Tibial nerve (tissue), 4 donors: Measurements from ENCODE around the gene ZNF467. TPM values are rescaled to one million over a fixed set of nuclear protein-coding genes. Genes with fewer than 3 reads are reported as not detected.

ENCODE experiments used
- DNase-seq, 2 donors: peaks; one replicate each; pipeline ENCODE4 v3.0.0-alpha.2; 2019; ENCODE audit warnings: low spot score in 2 of 2
- H3K27ac ChIP-seq, 4 donors: fragments of 200-600 bp; sonication (generic) in 3 of 4; one replicate each; pipeline ENCODE4 v1.5.1; 2017 to 2019; ENCODE audit warnings: mild to moderate bottlenecking in 1 of 4
- H3K27me3 ChIP-seq, 2 donors: fragments of 200-600 bp; sonication (generic) in 1 of 2; one replicate each; pipeline versions ENCODE4 v1.5.1 to v1.6.0; 2017 to 2019
- H3K36me3 ChIP-seq, 3 donors: fragments of 200-600 bp; sonication (generic); one replicate each; pipeline ENCODE4 v1.5.1; 2018 to 2019
- H3K4me1 ChIP-seq, 4 donors: fragments of 200-600 bp; sonication (generic) in 3 of 4; one replicate each; pipeline ENCODE4 v1.5.1; 2017 to 2019
- H3K4me3 ChIP-seq, 4 donors: fragments of 200-600 bp; sonication (generic) in 3 of 4; one replicate each; pipeline ENCODE4 v1.5.1; 2017 to 2019; ENCODE audit warnings: mild to moderate bottlenecking in 1 of 4, moderate library complexity in 1 of 4
- H3K9me3 ChIP-seq, 4 donors: fragments of 200-600 bp; sonication (generic) in 3 of 4; one replicate each; pipeline ENCODE4 v1.5.1; 2017 to 2019
- EP300 ChIP-seq, 2 donors: sonication (generic); formaldehyde crosslinking; IDR thresholded peaks; one replicate each; pipeline ENCODE4 v1.6.1; 2017; ENCODE audit warnings: antibody characterized with exemption in 2 of 2, mild to moderate bottlenecking in 1 of 2
- POLR2A ChIP-seq, 2 donors: fragments of 450-650 bp; IDR thresholded peaks; one replicate each; pipeline ENCODE4 v1.6.1; 2017; ENCODE audit warnings: antibody characterized with exemption in 2 of 2, mild to moderate bottlenecking in 2 of 2, moderate library complexity in 2 of 2
- WGBS, 2 donors: methylation state at CpG; one replicate each; pipeline ENCODE4 v1.1.5; 2018; 5-methylcytosine and 5-hydroxymethylcytosine counted together
- total RNA-seq, 4 donors: library from RNA; depleted of rRNA; stranded (reverse); fragments of >200 nt; gene quantifications; one replicate each; pipeline ENCODE4 v1.1.0, GENCODE V29; 2016
- TF ChIP-seq, protein P1 (sequence below), 5 experiments: fragments of 200-600 bp in 3 of 5; fragments of 450-650 bp in 2 of 5; sonication (generic) in 3 of 5; IDR thresholded peaks; one replicate each; pipeline ENCODE4 v1.5.1; 2016 to 2019; ENCODE audit warnings: antibody characterized with exemption in 5 of 5, mild to moderate bottlenecking in 3 of 5, moderate library complexity in 2 of 5

Gene ZNF467
- total RNA-seq, 4 donors from 2014 or later = 3.3 to 15.9 (median 5.5) TPM

- Histone ChIP-seq H3K4me1 (peaks cover 0 to 23% (median 0%) of the 10 kb centered on the region in 4 donors), H3K36me3 (no peaks in the 10 kb centered on the region), H3K27me3 (peaks cover 0 to 36% of the 10 kb centered on the region in 2 donors), H3K4me3 (no peak overlapping the region), H3K27ac (no peak overlapping the region), H3K9me3 (no peaks in the 10 kb centered on the region)
- DNase-seq = no peak
- 53 to 72% methylated on average over 22 to 30 of the region's 35 CpGs for WGBS, 2 donors
- no peak for TF ChIP-seq EP300 (IDR thresholded peaks at IDR 0.05)
- TF ChIP-seq, protein P1, sequence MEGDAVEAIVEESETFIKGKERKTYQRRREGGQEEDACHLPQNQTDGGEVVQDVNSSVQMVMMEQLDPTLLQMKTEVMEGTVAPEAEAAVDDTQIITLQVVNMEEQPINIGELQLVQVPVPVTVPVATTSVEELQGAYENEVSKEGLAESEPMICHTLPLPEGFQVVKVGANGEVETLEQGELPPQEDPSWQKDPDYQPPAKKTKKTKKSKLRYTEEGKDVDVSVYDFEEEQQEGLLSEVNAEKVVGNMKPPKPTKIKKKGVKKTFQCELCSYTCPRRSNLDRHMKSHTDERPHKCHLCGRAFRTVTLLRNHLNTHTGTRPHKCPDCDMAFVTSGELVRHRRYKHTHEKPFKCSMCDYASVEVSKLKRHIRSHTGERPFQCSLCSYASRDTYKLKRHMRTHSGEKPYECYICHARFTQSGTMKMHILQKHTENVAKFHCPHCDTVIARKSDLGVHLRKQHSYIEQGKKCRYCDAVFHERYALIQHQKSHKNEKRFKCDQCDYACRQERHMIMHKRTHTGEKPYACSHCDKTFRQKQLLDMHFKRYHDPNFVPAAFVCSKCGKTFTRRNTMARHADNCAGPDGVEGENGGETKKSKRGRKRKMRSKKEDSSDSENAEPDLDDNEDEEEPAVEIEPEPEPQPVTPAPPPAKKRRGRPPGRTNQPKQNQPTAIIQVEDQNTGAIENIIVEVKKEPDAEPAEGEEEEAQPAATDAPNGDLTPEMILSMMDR (IDR thresholded peaks at IDR 0.05) = peak in 1 of 5 experiments; percentile 12
- no peak for TF ChIP-seq POLR2A (IDR thresholded peaks at IDR 0.05)
Observed at GRCh38 chr7:149787428-149788299, 14.3 kb upstream of the ZNF467 start.

DNA sequence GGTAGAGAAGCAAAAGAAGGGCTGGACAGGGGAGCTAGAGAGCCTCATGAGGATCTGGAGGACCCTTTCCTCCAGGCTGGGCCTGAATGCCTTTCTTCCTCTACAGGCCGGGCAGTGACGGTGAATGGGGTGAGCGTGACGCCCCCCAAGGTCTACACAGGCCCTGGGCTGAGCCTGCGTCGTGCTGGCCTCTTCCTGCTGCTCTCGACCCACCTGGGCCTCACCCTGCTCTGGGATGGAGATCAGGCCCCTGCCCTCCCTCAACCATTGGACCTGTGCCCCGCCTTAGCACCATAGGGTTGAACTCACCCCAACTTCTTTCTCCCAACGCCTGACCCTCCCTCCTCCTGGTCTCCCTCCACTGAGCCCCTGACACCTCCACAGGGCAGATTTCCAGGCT lies 12.6 kb upstream of the ZNF467 start:
- Histone ChIP-seq H3K27ac (no peak overlapping the region), H3K4me1 (peaks cover 0 to 23% (median 0%) of the 10 kb centered on the region in 4 donors), H3K9me3 (no peaks in the 10 kb centered on the region), H3K27me3 (peaks cover 0 to 29% of the 10 kb centered on the region in 2 donors), H3K4me3 (no peak overlapping the region), H3K36me3 (no peaks in the 10 kb centered on the region)
- WGBS, 2 donors = 85 to 88% methylated on average over 9 of the region's 9 CpGs
- DNase-seq = no peak
- TF ChIP-seq, protein P1 (IDR thresholded peaks at IDR 0.05) = no peak
- TF ChIP-seq POLR2A (IDR thresholded peaks at IDR 0.05) (no peak), EP300 (IDR thresholded peaks at IDR 0.05) (no peak)

DNA sequence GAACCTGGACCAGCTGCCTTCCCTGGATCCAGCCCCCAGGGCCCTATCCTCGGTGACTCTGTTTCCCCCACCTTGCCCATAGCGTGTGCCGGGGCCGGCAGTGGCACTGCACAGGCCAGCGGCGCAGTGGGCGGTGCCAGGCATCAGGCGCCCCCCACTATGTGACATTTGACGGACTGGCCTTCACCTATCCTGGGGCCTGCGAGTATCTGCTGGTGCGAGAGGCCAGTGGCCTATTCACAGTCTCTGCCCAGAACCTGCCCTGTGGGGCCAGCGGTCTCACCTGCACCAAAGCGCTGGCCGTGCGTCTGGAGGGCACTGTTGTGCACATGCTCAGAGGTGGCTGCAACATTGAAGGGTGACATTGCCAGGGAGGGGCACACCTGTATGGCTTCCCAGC lies 12.0 kb upstream of the ZNF467 start:
- TF ChIP-seq, protein P1 (IDR thresholded peaks at IDR 0.05) = no peak
- TF ChIP-seq EP300 (IDR thresholded peaks at IDR 0.05) (no peak), POLR2A (IDR thresholded peaks at IDR 0.05) (no peak)
- no peaks in the 10 kb centered on the region for H3K36me3 ChIP-seq
- no peak for DNase-seq
- H3K27ac ChIP-seq = no peak overlapping the region
- H3K27me3 ChIP-seq = peaks cover 0 to 24% of the 10 kb centered on the region in 2 donors
- H3K4me1 ChIP-seq = peaks cover 0 to 22% (median 0%) of the 10 kb centered on the region in 4 donors
- 93 to 95% methylated on average over 14 to 15 of the region's 15 CpGs for WGBS, 2 donors
- H3K4me3 ChIP-seq = no peak overlapping the region
- no peaks in the 10 kb centered on the region for H3K9me3 ChIP-seq

DNA sequence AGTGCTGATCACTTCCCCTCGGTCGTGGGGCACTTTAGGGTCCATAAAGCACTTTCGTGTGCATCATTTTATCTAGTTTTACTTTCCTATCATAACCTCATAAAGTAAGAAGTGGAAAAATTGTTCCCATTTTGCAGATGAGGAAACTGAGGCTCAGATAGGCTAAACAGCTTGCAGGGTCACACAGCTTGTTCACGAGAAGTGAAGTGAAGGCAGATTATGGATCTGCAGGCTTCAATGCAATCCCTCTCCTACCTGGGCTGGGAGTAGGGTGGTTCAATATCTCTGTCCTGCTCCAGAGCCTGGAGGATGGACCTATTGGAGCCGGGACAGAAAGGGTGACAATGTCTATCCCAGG lies 10.8 kb upstream of the ZNF467 start:
- H3K27me3 ChIP-seq = peaks cover 0 to 15% of the 10 kb centered on the region in 2 donors
- H3K4me3 ChIP-seq = no peak overlapping the region
- no peak overlapping the region for H3K27ac ChIP-seq
- no peak for DNase-seq
- no peaks in the 10 kb centered on the region for H3K36me3 ChIP-seq
- TF ChIP-seq POLR2A (IDR thresholded peaks at IDR 0.05) = no peak
- no peak for TF ChIP-seq EP300 (IDR thresholded peaks at IDR 0.05)
- TF ChIP-seq, protein P1 (IDR thresholded peaks at IDR 0.05) = no peak
- no peaks in the 10 kb centered on the region for H3K9me3 ChIP-seq
- peaks cover 0 to 15% (median 0%) of the 10 kb centered on the region in 4 donors for H3K4me1 ChIP-seq
- WGBS, 2 donors = 85 to 87% methylated on average over 5 of the region's 5 CpGs
